Gastrocnemius medialis (tissue), 4 donors: ENCODE results near the gene CDC14B. TPM values are rescaled to one million over a fixed set of nuclear protein-coding genes. Genes with fewer than 3 reads are reported as not detected.
"Not testable (repeated sequence)": the region's sequence is repeated elsewhere in the genome, so short reads cannot be mapped to it uniquely, and the experiment has no call there.

Experiments
- ATAC-seq, 2 donors: fragments of 150-250 bp; one replicate each; pipeline ENCODE4 v1.9.1; 2016
- DNase-seq, 2 donors: peaks; one replicate each; pipeline ENCODE4 v3.0.0-alpha.2; 2019
- H3K27ac ChIP-seq, 4 donors: fragments of 200-600 bp; sonication (generic); 1 replicate in 1 of 4; 2 replicates in 3 of 4; pipeline ENCODE4 v1.5.1; 2016 to 2018; ENCODE audit warnings: mild to moderate bottlenecking in 2 of 4, moderate library complexity in 1 of 4
- H3K27me3 ChIP-seq, 3 donors: fragments of 200-600 bp; sonication (generic) in 2 of 3; 1 replicate in 1 of 3; 2 replicates in 2 of 3; pipeline versions ENCODE4 v1.5.1 to v1.6.0; 2016 to 2019; ENCODE audit warnings: mild to moderate bottlenecking in 1 of 3, moderate library complexity in 1 of 3
- H3K36me3 ChIP-seq, 2 donors: fragments of 200-600 bp; sonication (generic) in 1 of 2; one replicate each; pipeline ENCODE4 v1.5.1; 2017 to 2018
- H3K4me1 ChIP-seq, 2 donors: fragments of 200-600 bp; sonication (generic) in 1 of 2; one replicate each; pipeline ENCODE4 v1.5.1; 2016 to 2017; ENCODE audit warnings: mild to moderate bottlenecking in 2 of 2
- H3K4me3 ChIP-seq, 4 donors: fragments of 200-600 bp; sonication (generic) in 3 of 4; 1 replicate in 1 of 4; 2 replicates in 3 of 4; pipeline ENCODE4 v1.5.1; 2016 to 2019; ENCODE audit warnings: mild to moderate bottlenecking in 2 of 4
- H3K9me3 ChIP-seq, 3 donors: fragments of 200-600 bp; sonication (generic) in 2 of 3; 1 replicate in 1 of 3; 2 replicates in 2 of 3; pipeline ENCODE4 v1.5.1; 2016 to 2019
- CTCF ChIP-seq, 5 experiments: fragments of 450-650 bp in 3 of 5; fragments of 200-600 bp in 2 of 5; sonication (generic) in 2 of 5; IDR thresholded peaks in 4 of 5; conservative IDR thresholded peaks in 1 of 5; 1 replicate in 4 of 5; 2 replicates in 1 of 5; pipeline ENCODE4 v1.5.1; 2016 to 2019; ENCODE audit warnings: antibody characterized with exemption in 5 of 5, mild to moderate bottlenecking in 3 of 5, moderate library complexity in 3 of 5
- POLR2A ChIP-seq, 2 donors: fragments of 450-650 bp; IDR thresholded peaks; one replicate each; pipeline ENCODE4 v1.6.1; 2017; ENCODE audit warnings: antibody characterized with exemption in 2 of 2, mild to moderate bottlenecking in 2 of 2, moderate library complexity in 2 of 2
- in situ Hi-C, 4 donors: fragments of 200-750 bp; cut with MboI; loops; one replicate each; pipeline versions ENCODE4 v1.15.0 to v1.8.0; 2017; ENCODE audit warnings: low sequenced_read_pairs in 4 of 4
- intact Hi-C: fragments of 100-400 bp; cut with DNase I; formaldehyde crosslinking; loops from one replicate; pipeline ENCODE4 v1.15.1; 2023; ENCODE audit warnings: low total_unique reads
- total RNA-seq, 4 donors: library from RNA; depleted of rRNA; stranded (reverse); fragments of >200 nt; gene quantifications; one replicate each; pipeline versions ENCODE4 v1.1.0 to v1.2.3, GENCODE V29; 2016

CDC14B gene
- total RNA-seq, 4 donors from 2014 or later = 2.0 to 9.4 (median 5.5) TPM

GRCh38 chr9:96551403-96551802, 68.2 kb downstream of the CDC14B start:
- in situ Hi-C loops (no loop called here), intact Hi-C loops (no loop called here)
- no peaks in the 10 kb centered on the region for H3K9me3 ChIP-seq
- H3K4me3 ChIP-seq = no peak overlapping the region
- H3K36me3 ChIP-seq = no peaks in the 10 kb centered on the region
- TF ChIP-seq CTCF (IDR thresholded peaks at IDR 0.05 in 4 of 5, conservative IDR thresholded peaks at IDR 0.05 in 1 of 5) (no peak), POLR2A (IDR thresholded peaks at IDR 0.05) (no peak)
- DNase-seq (no peak), ATAC-seq (no peak)
- no peaks in the 10 kb centered on the region for H3K27me3 ChIP-seq
- no peaks in the 10 kb centered on the region for H3K4me1 ChIP-seq
- no peak overlapping the region for H3K27ac ChIP-seq

- Histone ChIP-seq H3K36me3 (no peaks in the 10 kb centered on the region), H3K4me3 (no peak overlapping the region), H3K27ac (no peak overlapping the region), H3K4me1 (no peaks in the 10 kb centered on the region), H3K27me3 (no peaks in the 10 kb centered on the region), H3K9me3 (no peaks in the 10 kb centered on the region)
- TF ChIP-seq POLR2A (IDR thresholded peaks at IDR 0.05) = no peak
- TF ChIP-seq CTCF (IDR thresholded peaks at IDR 0.05 in 4 of 5, conservative IDR thresholded peaks at IDR 0.05 in 1 of 5) = no peak
- ATAC-seq = no peak
- in situ Hi-C loops (no loop called here), intact Hi-C loops (no loop called here)
- DNase-seq = no peak
Measured at GRCh38 chr9:96550659-96551058, 69.0 kb downstream of the CDC14B start.

GRCh38 chr9:96543131-96543530, 76.5 kb downstream of the CDC14B start:
- DNase-seq, H3K27me3 ChIP-seq, ATAC-seq, H3K4me1 ChIP-seq, intact Hi-C loops, H3K27ac ChIP-seq, H3K36me3 ChIP-seq, H3K4me3 ChIP-seq, H3K9me3 ChIP-seq: not testable (repeated sequence)
- in situ Hi-C loops = loop anchor here in 1 of 4 donors (10.0 kb wide), 1 partner anchor 68 kb away; no protein-coding TSS in a partner anchor

GRCh38 chr9:96540106-96540505, 79.5 kb downstream of the CDC14B start:
- DNase-seq = no peak
- no peak overlapping the region for H3K4me3 ChIP-seq
- TF ChIP-seq POLR2A (IDR thresholded peaks at IDR 0.05) (no peak), CTCF (IDR thresholded peaks at IDR 0.05 in 4 of 5, conservative IDR thresholded peaks at IDR 0.05 in 1 of 5) (no peak)
- intact Hi-C loops = no loop called here
- no peaks in the 10 kb centered on the region for H3K27me3 ChIP-seq
- no peak for ATAC-seq
- H3K9me3 ChIP-seq = no peaks in the 10 kb centered on the region
- no peaks in the 10 kb centered on the region for H3K36me3 ChIP-seq
- no peak overlapping the region for H3K27ac ChIP-seq
- in situ Hi-C loops = loop anchor here in 1 of 4 donors (10.0 kb wide), 1 partner anchor 65 kb away; no protein-coding TSS in a partner anchor
- no peaks in the 10 kb centered on the region for H3K4me1 ChIP-seq

GRCh38 chr9:96532173-96532572, 87.5 kb downstream of the CDC14B start:
- H3K36me3 ChIP-seq = no peaks in the 10 kb centered on the region
- in situ Hi-C loops = no loop called here
- no peak for DNase-seq
- H3K27ac ChIP-seq = no peak overlapping the region
- no peaks in the 10 kb centered on the region for H3K9me3 ChIP-seq
- intact Hi-C loops = no loop called here
- no peaks in the 10 kb centered on the region for H3K27me3 ChIP-seq
- ATAC-seq = no peak
- H3K4me1 ChIP-seq = no peaks in the 10 kb centered on the region
- no peak for TF ChIP-seq POLR2A (IDR thresholded peaks at IDR 0.05)
- TF ChIP-seq CTCF (IDR thresholded peaks at IDR 0.05 in 4 of 5, conservative IDR thresholded peaks at IDR 0.05 in 1 of 5) = no peak
- H3K4me3 ChIP-seq = no peak overlapping the region
